ENCODE data around the gene AKR1B15.

GRCh38 chr7:134553976-134554375, 5.1 kb downstream of the AKR1B15 start:
- TF ChIP-seq, protein P1, sequence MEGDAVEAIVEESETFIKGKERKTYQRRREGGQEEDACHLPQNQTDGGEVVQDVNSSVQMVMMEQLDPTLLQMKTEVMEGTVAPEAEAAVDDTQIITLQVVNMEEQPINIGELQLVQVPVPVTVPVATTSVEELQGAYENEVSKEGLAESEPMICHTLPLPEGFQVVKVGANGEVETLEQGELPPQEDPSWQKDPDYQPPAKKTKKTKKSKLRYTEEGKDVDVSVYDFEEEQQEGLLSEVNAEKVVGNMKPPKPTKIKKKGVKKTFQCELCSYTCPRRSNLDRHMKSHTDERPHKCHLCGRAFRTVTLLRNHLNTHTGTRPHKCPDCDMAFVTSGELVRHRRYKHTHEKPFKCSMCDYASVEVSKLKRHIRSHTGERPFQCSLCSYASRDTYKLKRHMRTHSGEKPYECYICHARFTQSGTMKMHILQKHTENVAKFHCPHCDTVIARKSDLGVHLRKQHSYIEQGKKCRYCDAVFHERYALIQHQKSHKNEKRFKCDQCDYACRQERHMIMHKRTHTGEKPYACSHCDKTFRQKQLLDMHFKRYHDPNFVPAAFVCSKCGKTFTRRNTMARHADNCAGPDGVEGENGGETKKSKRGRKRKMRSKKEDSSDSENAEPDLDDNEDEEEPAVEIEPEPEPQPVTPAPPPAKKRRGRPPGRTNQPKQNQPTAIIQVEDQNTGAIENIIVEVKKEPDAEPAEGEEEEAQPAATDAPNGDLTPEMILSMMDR (IDR thresholded peaks at IDR 0.05): no peak
- TF ChIP-seq POLR2A (IDR thresholded peaks at IDR 0.05): no peak
- no peak for TF ChIP-seq EP300 (IDR thresholded peaks at IDR 0.05)
